ENCODE data around the gene SLBP. TPM values are rescaled to one million over a fixed set of nuclear protein-coding genes. Genes with fewer than 3 reads are reported as not detected.
A peak's percentile ranks its signal among the peaks of the same experiment; 100 is the strongest.

The SLBP gene
- total RNA-seq, 1 experiment from 2014 or later, result 82.2 TPM

DNA sequence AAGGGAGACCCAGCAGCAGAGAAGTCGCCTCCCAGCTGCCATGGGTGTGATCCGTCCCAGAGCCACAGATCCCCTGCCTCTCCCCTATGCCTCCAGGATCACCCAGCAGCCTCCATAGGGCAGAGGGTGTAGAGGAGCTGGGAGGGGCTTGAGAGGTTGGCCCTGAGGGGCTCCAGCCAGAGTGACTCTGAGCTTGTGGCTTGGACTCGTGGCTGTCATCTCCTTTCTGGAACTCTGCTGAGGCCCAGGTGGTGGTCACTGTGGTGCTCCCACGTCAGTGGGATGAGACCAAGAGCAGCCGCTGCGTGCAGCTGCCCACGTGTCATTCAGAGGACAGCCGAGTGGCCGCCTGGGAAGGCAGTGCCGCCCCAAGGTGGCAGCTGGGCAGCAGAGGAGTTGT, 13.4 kb upstream of the SLBP start:
- peak; percentile 39 for DNase-seq
- Histone ChIP-seq H3K36me3 (replicated peaks; ENCODE audit: control insufficient read depth, insufficient read depth, low read length) (peaks cover 51% of the 10 kb centered on the region), H3K27me3 (ENCODE audit: control insufficient read depth, insufficient read depth, low read length) (no peaks in the 10 kb centered on the region), H3K4me3 (ENCODE audit: insufficient read depth, low read depth, low read length) (no peak overlapping the region)

DNA sequence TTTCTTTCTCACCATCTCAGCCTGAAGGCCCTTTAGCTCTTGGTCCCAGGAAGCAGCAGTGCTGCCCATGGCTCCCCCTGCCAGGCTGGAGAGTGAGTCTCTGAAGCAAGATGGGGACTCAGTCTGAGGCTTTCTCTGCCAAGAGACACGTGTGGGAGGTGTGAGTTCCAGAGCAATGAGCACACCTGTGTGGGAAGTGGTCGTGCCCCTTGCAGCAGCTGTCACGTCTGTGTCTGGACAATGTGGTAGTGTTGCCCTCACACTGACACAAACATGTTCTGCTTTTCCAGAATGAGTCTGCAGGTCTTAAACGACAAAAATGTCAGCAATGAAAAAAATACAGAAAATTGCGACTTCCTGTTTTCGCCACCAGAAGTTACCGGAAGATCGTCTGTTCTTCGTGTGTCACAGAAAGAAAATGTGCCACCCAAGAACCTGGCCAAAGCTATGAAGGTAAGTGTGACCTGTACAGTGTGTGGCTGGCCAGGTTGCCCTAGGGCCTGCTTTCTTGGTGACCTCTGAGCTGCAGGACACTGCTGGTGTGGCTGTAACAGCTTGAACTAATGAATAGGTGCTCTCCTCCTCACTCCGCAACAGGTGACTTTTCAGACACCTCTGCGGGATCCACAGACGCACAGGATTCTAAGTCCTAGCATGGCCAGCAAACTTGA, 11.1 kb upstream of the SLBP start:
- no peak overlapping the region for H3K4me3 ChIP-seq (ENCODE audit: insufficient read depth, low read depth, low read length)
- H3K36me3 ChIP-seq (replicated peaks; ENCODE audit: control insufficient read depth, insufficient read depth, low read length), result peaks cover 39% of the 10 kb centered on the region
- peak; percentile 14 for DNase-seq
- no peaks in the 10 kb centered on the region for H3K27me3 ChIP-seq (ENCODE audit: control insufficient read depth, insufficient read depth, low read length)

DNA sequence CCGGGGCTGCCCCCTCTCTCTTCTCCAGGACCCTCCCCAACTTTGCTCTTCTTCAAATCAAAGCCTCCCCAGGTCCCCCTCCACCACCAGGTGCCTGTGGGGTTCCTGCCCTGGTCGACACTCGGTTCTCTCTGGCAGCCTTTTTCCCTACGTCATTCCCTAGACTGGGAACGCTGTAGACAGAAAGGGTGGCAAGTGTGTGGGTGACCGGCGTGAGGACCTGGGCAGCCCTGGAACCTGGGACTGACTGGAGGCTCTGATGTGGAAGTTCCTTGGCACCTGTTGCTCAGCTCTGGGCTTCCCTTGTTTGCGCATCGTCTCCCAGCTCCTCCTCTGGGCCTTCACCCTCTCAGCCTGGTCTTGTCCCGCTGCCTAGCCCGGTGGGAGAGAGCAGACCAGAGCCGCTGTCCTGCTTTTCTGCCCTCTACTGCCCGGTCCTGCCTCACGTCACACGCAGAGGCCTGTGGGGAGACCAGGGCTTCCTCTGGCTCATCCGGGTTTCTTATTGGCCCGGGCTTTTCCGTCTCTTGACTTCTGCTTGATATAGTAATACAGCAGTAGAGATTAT, 10.5 kb upstream of the SLBP start:
- H3K36me3 ChIP-seq (replicated peaks; ENCODE audit: control insufficient read depth, insufficient read depth, low read length), result peaks cover 35% of the 10 kb centered on the region
- no peaks in the 10 kb centered on the region for H3K27me3 ChIP-seq (ENCODE audit: control insufficient read depth, insufficient read depth, low read length)
- DNase-seq, result peak; percentile 54
- peak overlapping the region; percentile 98 for H3K4me3 ChIP-seq (ENCODE audit: insufficient read depth, low read depth, low read length)

DNA sequence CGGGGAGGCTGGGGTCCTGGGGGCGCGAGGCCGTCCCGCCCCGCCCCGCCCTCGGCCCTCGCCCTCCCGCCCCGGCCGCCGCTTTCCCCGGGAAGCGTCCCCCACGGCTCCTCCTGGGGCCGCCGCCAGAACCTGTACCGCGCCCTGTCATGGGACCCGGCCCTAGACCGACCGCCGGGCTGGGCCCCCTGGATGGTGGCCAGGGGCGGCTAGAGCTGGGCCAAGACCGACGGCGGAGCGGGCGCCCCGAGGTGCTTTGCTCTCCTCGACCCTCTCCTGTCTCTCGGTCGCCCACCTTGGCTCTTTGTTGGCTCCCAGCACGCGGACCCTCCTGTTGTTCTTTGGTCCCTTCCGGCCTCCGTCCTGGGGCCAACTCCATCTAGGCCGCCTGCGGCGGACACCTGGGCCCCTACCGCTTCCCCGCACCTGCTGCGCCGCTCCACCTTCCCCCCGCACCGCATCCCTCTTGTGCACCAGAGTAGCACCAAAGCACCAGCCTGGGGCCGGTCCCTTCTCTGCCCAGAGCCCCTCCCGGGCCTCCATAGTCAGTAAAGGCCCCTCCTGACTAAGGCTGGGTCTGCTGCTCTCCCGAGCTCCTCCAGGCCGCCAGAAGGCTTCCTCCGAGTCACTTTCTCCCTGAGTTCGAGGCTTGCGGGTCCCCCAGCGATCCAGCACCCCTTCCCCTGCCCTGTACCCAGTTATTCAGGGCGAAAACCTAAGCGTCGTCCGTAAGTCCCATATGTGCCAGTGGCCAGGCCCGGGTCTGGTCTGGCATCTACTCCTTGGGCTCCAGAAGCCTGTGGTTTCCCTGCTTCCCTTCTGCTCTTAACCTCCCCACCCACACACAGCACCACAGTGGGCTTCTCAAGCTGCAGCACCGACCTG, 9.8 kb upstream of the SLBP start:
- peaks cover 28% of the 10 kb centered on the region for H3K36me3 ChIP-seq (replicated peaks; ENCODE audit: control insufficient read depth, insufficient read depth, low read length)
- DNase-seq, result peak; percentile 67
- H3K27me3 ChIP-seq (ENCODE audit: control insufficient read depth, insufficient read depth, low read length), result no peaks in the 10 kb centered on the region
- peak overlapping the region; percentile 98 for H3K4me3 ChIP-seq (ENCODE audit: insufficient read depth, low read depth, low read length)

DNA sequence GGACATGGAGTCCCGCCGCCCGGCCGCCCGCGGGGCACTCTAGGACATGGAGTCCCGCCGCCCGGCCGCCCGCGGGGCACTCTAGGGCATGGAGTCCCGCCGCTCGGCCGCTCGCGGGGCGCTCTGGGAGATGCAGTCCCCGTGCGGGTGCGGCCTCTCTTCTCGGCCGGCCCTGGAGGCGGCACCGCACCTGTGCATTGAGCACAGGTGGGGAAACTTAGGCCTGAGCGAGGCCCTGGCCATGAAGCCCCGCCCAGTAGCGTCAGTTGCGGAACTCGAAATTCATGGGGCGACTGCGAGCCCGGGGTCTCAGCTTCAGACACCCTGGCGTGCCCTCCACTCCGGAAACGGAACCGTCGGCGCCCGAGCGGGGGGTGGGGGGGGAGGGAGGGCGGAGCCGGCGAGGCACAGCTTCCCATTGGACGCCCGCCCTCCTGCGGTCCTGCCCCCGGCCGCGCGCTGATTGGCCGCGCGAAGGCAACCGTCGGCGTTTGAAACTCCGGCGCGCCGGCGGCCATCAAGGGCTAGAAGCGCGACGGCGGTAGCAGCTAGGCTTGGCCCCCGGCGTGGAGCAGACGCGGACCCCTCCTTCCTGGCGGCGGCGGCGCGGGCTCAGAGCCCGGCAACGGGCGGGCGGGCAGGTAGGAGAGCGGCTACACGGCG, 9.0 kb upstream of the SLBP start, which contains the start of the genes TACC3 and TMEM129:
TSS of gene TACC3 (plus strand) at position 519 of the 663 bp plus-strand sequence. CDS start 1,901 bp downstream, outside the sequence.
TSS of gene TMEM129 (minus strand) at position 321 of the 663 bp plus-strand sequence. CDS start 486 bp downstream, outside the sequence.
- Histone ChIP-seq H3K27me3 (ENCODE audit: control insufficient read depth, insufficient read depth, low read length) (no peaks in the 10 kb centered on the region), H3K36me3 (replicated peaks; ENCODE audit: control insufficient read depth, insufficient read depth, low read length) (peaks cover 25% of the 10 kb centered on the region), H3K4me3 (ENCODE audit: insufficient read depth, low read depth, low read length) (peak within 1 kb of the TSS; percentile 98)
- DNase-seq, result peak; percentile 100

DNA sequence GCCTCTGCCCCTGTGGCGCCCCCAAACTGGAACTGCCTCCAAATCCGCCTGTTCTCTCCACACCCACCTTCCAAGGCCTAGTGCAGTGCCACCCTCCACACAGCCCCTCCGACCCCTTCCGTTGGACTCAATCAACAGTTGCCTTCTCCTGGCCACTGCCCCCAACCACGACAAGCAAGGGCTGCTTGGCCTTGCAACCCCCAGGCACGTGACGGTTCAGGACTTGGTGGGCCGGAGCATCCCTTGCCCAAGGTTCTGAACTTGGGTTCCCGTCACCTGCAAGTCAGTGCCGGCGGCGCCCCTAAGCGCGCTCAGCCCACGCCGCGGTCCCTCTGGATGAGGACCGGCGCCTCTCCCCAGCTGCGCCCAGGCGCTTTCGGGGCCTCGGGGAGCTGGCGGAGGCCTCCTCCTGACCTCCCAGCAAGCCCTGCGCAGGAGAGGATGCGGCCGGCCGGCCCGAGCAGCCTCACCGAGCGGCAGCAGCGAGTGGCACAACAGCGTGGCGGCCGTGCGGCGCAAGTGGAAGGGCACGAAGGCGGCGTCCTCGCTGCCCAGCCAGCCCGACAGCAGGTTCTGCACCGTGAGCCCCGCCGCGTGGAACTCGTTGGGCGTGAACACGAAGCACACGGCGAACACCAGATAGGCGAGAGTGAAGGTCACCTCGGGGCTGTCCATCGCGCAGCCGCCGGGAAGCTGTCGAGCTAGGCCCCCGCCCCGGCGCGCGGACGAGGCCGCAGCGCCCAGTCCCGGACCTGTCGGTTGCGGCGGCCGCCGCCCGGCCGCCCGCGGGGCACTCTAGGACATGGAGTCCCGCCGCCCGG, 8.3 kb upstream of the SLBP start:
- peaks cover 18% of the 10 kb centered on the region for H3K36me3 ChIP-seq (replicated peaks; ENCODE audit: control insufficient read depth, insufficient read depth, low read length)

DNA sequence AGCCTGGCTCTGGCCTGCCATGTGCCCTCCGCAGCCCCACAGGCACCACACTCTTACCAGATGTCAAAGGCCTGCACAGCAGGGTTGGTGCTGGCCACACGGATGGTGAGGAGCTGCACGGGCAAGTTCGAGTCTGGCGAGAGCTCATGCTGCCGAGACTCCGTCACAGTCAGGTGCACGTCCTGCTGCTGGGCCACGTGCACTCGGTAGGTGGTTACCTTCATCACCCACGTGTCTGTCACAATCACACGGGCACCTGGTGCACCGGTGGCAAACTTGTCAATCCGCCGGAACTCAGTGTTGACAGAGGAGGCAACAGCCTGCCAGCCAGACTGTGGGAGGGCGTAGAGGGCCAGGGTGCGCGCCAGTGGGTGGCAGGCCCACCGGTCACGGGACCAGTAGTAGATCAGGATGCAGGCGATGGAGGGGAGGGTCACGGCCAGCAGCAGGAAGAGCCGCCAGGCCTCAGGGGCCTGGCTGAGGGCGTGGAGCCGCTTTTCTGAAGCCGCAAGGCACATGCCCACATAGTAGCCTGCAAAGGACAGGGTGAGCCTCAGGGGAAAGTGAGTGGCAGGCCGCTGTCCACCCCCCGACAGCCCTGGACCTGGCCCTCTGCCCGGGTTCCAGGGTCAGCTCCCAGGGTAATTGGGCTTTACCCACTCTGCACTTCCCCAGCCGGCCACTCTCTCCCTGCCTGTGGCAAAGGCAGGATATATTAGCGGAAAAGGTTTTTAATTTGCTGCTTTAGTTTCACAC, 6.2 kb upstream of the SLBP start:
- Histone ChIP-seq H3K36me3 (replicated peaks; ENCODE audit: control insufficient read depth, insufficient read depth, low read length) (peaks cover 8% of the 10 kb centered on the region), H3K27me3 (ENCODE audit: control insufficient read depth, insufficient read depth, low read length) (no peaks in the 10 kb centered on the region), H3K4me3 (ENCODE audit: insufficient read depth, low read depth, low read length) (no peak overlapping the region)
- DNase-seq, result peak; percentile 50

More for the DNA sequence above, 8.3 kb upstream of the SLBP start:
- Histone ChIP-seq H3K27me3 (ENCODE audit: control insufficient read depth, insufficient read depth, low read length) (no peaks in the 10 kb centered on the region), H3K4me3 (ENCODE audit: insufficient read depth, low read depth, low read length) (peak overlapping the region; percentile 96)
- peak; percentile 87 for DNase-seq

DNA sequence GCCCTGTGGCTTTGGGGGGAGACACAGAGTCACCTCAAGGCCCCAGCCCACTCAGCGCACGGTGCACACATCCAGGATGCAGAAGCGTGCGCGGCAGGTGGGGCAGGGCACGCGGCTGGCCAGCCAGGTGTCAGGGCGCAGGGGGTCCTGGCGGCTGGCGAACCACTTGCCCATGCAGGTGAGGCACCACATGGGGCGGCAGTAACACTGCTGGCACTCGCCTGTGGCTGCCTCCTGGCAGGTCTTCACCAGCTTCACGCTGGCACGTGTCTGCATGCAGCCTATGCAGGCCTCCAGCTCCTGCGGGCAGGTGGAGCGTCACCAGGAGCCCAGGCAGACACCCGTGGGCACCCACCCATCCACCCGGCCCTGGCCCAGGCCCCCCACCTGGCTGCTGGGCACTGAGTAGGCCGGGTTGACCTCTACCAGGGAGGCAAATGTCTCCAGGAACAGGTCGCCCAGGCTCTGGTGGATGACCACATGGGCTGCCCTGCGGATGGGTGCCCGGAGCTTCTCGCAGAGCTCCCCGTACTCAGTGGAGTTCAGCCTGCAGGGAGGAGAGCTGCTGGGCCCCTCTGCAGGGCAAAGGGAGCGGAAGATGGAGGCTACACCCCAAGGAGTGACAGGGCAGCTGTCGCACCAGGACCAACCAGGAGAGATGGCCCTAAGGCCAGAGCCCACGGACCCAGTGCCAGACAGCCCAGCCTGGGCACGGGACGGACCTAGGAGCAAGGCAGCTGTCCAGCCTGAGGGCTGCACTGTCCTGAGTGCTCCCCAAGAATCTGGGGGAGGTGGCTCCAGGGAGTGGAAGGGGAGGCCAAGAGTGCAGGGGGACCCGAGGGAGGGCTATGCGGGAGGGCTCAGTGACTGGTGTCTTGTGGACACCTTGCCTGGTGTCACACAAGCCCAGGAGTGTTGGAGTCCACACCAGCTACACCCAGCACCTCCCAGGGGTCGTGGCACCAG, 5.3 kb upstream of the SLBP start:
- no peak overlapping the region for H3K4me3 ChIP-seq (ENCODE audit: insufficient read depth, low read depth, low read length)
- DNase-seq, result peak; percentile 48
- no peaks in the 10 kb centered on the region for H3K27me3 ChIP-seq (ENCODE audit: control insufficient read depth, insufficient read depth, low read length)
- H3K36me3 ChIP-seq (replicated peaks; ENCODE audit: control insufficient read depth, insufficient read depth, low read length), result 0 out of 2 replicates have a peak, but pooled peaks cover 3% of the 10 kb centered on the region

DNA sequence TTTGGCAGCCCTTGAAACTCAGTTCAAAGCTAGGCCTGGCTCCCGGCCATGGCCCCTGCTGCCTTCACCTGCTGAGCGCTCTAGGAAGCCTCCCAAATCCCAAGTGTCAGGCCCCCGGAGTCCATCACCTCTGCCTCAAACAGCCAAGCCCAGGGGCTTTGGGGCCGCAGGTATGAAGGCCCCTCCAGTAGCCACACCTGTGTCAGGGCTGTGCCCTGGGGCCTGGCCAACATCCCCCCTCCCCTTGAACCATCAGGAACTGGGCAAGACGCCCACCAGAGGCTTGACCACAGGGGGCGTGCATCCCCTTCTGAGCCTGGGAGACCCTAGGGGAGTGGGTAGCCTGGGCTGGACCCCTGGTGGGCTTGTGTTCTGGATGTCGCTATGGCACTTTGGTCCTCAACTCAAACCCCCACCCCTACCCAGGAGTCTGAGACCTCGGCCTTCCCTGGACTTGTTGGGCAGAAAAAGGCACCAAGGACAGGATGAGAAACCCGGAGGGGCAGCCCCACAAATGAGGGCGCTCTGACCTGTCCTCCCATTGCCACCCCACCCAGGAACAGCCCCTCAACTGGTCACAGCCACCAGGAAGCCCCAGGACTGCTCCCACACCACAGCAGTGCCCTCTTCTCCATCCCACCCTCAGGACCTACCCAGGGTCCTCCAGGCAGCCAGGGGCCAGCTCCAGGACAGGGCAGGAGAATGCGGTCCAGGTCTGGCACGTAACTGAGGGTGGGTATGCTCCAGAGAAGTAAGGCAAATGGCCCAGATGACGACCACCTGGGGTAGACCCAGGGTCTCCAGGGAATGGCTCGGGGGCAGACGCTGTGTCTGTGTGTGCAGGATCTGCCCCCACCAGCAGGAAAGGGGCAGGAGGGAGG, 4.2 kb upstream of the SLBP start:
- Histone ChIP-seq H3K27me3 (ENCODE audit: control insufficient read depth, insufficient read depth, low read length) (no peaks in the 10 kb centered on the region), H3K36me3 (replicated peaks; ENCODE audit: control insufficient read depth, insufficient read depth, low read length) (0 out of 2 replicates have a peak, but pooled peaks cover 3% of the 10 kb centered on the region), H3K4me3 (ENCODE audit: insufficient read depth, low read depth, low read length) (no peak overlapping the region)
- peak; percentile 58 for DNase-seq

DNA sequence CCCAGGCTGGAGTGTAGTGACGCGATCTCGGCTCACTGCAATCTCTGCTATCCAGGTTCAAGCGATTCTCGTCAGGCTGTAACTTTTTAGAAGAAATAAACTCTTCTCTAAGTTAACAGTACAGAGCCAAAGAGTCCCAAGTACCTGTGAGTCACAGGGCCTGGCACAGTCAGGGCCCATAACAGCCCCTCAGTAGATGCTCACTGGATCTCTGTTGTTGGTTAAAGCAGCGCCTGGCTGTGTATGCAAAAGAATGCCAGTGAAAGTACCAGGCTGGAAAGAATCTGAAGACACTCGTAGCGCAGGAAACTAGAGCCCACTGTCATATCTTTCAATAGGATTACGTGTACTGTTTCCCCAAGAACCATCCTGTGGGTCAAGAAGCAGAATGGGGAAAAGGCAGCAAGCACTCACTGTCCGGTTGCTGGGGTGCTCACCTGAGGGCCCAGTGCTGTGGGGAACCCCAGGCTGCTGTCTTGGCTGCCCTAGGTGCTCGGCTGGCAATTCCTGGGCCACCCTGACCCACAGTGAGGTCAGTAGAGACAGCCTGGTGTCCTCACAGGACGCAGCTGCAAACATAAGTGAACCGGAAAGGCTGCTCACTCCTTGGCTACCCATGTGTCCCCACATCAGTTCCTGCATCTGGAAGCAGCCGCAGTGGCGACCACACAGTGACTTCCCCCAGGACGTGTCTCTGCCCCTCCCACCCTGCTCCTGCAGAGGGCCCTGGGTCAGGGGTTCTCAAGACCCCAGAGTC, 3.1 kb upstream of the SLBP start:
- 0 out of 2 replicates have a peak, but pooled peaks cover 3% of the 10 kb centered on the region for H3K36me3 ChIP-seq (replicated peaks; ENCODE audit: control insufficient read depth, insufficient read depth, low read length)
- H3K4me3 ChIP-seq (ENCODE audit: insufficient read depth, low read depth, low read length), result no peak overlapping the region
- H3K27me3 ChIP-seq (ENCODE audit: control insufficient read depth, insufficient read depth, low read length), result no peaks in the 10 kb centered on the region
- DNase-seq, result peak; percentile 52
